Ishikawa (cell line): ENCODE measurements around the gene VWA7.

Experiments used
- CREB1 ChIP-seq: IDR thresholded peaks from 2 replicates; pipeline ENCODE4 v1.6.1; 2012; ENCODE audit warnings: low read depth
- EP300 ChIP-seq: IDR thresholded peaks from 2 replicates; pipeline ENCODE4 v1.6.1; 2012; ENCODE audit warnings: borderline replicate concordance
- RAD21 ChIP-seq: IDR thresholded peaks from 2 replicates; pipeline ENCODE4 v1.6.1; 2012; ENCODE audit warnings: low read depth
- TAF1 ChIP-seq: IDR thresholded peaks from 2 replicates; pipeline ENCODE4 v1.6.1; 2012; ENCODE audit warnings: low read depth, mild to moderate bottlenecking
- TCF12 ChIP-seq: IDR thresholded peaks from 2 replicates; pipeline ENCODE4 v1.6.1; 2012; ENCODE audit warnings: low read depth
- TF ChIP-seq, protein P1 (sequence below): IDR thresholded peaks from 2 replicates; pipeline ENCODE4 v1.6.1; 2012

DNA sequence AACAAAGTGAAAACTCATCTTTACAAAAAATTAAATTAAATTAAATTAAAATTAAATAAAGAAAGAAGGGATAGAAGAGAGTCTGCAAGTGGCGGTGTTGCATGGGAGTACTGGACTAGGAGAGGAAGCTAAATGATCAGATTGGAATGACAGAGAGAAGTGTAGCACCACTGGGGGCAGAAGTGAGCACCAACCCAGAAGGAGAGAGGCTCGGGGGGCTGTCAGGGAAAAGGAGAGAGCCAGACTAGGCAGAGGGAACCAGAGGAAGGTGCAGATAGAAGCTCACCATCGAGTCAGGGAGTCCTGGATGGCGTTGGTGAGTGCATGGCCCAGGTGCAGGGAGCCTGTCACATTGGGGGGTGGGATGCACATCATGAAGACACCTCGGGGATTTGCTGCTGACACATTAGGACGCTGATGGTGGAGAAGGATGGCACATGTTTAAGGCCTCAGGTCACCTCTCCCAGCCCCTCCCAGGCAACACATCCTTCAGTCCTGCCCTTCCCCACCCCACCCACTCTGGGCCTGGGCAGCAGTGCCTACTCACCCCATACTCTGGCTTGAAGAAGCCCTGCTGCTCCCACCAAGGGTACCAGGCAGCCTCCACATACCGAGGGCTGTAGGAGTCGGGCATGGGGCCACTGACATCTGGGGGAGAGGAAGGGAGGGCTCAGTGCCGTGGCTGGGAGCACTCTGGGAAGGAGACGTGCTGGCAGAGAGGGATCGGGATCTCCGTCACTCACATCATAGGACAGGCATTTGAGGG lies 14.4 kb upstream of the VWA7 start:
- TF ChIP-seq TAF1 (no peak), EP300 (no peak), RAD21 (peak; percentile 33; the same call in 1 of the 2 replicates), CREB1 (no peak), TCF12 (no peak)
- TF ChIP-seq, protein P1, sequence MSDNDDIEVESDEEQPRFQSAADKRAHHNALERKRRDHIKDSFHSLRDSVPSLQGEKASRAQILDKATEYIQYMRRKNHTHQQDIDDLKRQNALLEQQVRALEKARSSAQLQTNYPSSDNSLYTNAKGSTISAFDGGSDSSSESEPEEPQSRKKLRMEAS, result no peak
